ENCODE results near the gene TRPT1.

Gene TRPT1

DNA sequence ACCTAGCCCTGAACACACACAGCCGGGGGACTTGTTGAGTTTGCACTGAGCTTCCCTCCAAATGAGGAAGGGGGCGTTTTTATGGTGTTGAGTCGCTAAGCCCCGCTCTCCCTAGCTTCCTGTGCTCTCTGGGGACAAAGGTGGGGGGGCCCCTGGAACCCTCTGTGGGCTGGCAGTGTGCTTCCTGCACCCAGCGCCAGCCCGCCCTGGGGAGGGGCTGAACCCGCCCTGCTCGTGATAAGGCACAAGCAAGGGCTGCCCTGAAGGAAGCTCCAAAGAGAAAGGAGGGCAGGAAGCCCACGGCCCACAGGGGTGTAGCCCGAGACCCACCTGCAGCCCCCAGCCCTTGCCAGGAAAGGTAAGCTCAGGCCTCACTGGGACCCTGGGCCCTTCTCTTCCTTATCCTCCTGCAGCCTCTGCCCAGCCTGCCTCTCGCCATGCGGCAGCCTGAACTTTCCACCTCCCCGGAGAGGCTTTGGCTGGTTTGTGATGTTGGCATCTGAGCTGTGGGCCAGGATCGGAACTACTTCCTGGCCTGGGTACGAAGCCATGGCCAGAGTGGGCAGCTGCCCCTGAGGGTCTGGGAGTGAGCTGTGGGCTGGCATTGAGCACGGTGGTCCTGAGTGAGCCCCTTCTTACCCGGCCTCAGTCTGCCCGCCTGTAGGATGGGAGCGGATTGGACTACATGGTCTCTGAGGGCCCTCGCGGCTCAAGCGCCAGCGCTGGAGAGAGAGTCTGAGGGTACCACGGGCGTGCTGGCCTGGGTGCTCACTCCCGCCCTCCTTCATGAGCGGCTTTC, 19.3 kb downstream of the TRPT1 start, which contains the start of gene FERMT3:
Gene FERMT3 (plus strand): TSS at position 265 of the 799 bp plus-strand sequence. CDS start 644 bp downstream, outside the sequence.
- peak; percentile 76 for DNase-seq

DNA sequence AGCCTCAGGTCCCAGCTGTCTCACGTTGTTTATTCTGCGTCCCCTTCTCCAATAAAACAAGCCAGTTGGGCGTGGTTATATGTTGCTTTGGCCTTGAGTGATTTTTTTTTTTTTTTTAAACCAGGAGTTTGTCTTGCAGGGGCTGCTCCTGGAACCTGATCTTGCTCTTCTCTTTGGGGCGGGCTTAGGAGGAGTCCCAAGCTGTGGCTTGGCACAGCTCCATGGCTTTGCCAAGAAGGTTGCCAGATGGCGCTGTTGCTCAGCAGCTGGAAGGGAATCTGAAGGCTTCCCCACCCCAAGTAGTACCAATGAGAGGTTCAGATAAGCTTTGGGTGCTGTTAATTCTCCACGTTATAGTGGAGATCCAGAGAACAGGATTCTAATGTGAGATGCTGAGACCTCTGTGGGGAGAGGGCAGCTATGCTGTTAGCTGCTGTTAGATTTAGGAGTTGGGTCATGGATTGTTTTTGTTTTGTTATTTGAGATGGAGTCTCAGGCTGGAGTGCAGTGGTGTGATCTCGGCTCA, 21.5 kb downstream of the TRPT1 start:
- peak; percentile 87 to 89 for DNase-seq

DNA sequence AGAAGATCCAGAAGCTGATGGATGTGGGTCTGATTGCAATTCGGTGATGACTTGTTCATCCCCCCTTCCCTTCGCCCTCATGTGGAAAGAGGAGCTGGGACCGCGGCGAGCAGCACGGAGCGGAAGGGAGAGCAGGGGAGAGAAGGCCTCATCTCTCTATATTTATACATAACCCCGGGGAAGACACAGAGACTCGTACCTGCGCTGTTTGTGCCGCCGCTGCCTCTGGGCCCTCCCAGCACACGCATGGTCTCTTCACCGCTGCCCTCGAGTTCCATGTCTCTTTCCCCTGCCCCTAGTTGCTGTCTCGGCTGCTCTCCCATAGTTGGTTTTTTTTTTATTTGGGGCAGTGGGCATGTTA, 21.9 kb downstream of the TRPT1 start:
- no peak for DNase-seq

DNA sequence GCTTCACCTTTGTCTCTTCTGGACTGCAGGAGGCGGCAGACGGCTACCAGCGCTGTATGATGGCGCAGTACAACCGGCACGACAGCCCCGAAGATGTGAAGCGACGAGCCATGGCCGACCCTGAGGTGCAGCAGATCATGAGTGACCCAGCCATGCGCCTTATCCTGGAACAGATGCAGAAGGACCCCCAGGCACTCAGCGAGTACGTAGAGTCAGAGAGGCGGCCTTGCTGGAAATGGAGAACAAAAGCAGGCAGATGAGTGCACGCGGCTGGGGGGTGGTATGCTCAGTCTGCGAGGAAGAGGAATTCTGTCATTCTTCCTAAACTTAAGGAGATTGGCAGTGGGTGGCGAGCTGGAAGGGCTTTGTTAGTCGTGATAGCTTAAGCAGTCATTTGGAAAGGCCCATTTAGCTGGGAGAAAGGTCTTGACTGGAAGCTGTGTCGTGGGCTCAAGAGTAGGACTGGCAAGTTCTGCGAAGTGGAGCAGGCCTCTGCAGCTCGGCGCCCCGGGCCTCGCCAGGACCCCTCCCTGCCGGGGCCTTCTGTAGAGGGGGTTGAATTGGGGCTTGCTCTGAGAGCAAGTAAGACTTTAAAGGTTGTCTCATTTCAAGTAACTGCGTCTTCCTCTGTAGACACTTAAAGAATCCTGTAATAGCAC, 22.4 kb downstream of the TRPT1 start:
- no peak for DNase-seq

DNA sequence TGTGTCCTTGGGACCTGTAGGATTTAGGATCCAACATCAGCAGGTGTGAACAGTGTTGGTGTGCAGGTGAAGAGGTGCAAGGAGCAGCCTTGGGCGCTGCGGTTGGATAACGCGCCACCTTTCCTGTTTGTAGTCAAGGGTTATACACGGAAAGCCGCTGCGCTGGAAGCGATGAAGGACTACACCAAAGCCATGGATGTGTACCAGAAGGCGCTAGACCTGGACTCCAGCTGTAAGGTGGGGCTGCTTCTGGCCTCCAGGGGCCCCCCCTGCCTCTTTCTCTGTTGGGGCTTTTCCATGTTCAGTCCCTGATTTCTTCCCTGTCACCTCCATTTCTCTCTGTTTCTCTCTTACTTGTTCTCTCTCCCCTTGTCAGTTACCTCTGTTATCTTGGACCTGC, 23.0 kb downstream of the TRPT1 start:
- DNase-seq: no peak

DNA sequence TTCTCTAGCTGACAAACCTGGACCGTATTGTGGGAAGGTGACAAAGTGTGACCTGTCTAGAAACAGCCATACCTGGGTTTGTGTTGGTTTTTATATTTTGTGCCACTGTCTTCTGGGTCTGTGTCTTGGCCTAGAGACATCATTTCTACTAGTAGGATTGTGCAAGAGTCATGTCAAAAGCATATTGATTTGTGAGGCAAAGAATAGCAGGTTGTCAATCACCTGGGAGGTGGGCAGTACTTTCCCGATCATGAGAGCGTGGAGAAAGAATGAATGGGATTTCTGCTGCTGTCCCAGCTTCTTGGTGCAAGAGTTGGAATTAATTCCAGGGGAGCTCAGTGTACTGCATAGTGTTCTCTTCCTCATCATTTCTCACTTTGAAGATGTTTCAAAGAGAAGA, 24.4 kb downstream of the TRPT1 start:
- DNase-seq: no peak

DNA sequence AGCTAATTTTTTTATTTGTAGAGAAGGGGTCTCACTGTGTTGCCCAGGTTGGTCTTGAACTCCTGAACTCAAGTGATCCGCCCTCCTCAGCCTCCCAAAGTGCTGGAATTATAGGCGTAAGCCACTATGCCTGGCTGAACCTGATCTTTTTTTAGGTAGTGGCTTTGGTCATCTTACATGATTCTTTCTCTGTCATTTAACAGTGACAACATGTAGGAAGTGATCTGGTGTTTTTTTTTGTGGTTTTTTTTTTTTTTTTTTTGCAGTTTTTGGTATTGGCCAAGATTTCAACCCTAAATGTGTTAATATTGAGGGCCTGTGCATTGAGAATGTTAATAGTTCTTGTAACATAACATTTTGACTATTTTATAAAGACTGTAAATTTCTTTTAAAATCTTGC, 27.5 kb downstream of the TRPT1 start:
- no peak for DNase-seq

DNA sequence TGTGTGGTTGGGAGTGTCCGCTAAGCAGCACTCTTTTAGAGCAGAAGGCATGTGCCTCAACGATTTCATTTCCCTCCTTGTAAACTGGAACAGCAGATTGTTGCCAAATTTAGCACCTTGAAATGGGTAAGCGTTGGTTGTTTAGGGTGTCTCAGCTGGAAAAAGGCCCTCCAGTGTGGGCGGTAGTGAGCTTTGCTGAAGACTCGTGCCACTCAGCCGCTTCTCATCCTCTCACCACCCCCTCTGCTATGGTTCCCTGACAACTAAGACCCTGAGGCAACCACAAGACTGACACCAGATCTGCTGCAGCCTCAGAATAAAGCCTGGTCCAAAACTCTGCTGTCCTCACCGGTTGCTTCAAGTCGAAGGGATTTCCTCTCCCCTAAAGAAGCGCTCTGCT, 29.4 kb downstream of the TRPT1 start:
- DNase-seq: no peak

DNA sequence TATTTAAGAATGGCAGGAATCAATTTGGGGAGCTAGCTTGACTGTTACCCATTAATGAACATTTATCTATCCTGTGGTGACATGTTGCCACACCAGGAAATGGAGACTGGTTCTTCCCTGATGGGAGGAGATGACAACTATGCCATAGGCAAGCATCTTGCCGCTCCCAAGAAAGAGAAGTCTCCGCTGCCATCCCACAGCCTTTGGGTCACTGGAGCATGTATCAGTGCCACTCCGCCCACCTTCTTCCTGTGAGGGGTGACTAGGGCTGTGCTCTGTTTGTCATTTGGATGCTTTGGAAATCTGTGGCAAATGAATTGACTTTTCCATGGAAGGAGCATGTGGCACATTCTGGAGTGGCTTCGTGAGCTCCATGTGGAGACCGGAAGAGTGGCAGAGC, 33.6 kb downstream of the TRPT1 start:
- DNase-seq: no peak

DNA sequence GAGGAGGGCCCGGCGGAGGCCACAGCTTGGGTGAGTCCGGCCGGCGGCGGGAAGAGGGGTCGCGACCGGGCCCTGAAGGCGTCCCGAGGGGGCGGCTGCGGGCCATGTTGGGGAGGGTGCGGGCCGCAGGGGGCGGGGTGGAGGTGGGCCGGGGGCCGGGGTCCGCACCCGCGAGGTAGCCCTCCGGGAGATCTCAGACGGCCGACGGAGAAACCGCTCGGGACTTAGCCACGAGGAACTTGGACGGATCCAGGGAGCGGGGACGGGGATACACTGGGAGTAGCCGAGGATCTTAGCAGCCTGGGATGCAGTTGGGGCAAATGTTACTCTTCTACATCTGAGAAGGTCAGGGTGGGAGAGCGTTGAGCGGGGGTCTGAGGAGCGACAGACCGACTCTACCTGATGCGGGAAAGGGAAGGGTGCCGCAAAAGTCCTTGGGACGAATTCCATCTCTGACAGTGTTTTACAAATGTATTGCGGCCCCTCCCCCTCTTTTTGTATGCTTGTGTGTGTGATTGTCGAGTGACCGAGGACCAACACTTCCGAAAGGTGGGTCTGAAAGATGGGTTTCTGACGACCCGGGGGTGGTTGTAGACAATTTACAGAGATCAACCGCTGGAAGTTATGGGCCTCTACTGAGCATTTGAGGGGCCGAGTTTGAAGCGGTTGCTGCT, 39.4 kb downstream of the TRPT1 start:
- peak in 1 of 2 donors; percentile 44 for DNase-seq

DNA sequence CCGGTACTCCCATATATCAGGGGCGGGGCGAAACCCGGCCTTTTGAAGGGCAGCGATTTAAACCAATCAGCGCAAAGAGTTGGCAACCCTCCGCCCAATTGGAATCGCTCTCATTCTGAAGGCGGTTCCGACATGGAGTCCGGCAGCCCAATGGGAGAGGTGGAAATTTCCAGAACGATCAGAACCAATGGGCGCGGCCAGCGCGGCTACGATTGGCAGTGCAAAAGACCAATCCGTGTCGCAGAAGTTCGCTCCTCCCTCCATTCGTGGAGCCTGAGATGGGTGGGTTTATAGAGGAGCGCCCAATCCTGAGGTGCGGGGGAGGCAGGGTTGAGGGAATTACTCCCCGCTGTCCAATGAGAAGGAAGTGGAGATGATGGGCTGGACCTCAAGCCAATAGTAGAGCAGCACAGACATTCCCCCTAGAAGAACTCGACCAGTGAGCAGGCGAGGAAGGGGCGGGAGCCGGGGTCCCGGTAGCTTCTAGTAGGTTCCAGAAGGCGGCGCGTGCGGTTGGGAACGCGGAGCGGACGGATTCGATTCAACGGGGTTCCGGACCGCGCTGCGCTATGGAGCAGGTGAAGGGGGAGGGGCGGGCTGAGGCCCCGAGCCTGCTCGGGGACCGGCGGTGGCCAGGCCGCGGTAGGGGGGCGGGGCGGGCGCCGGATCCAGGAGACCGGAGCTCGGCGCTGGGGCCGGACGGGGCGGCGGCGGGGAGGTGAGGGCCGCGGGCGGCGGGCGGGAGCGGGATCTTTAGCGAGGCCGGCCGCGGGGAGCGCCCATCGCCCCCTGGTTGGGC, 40.1 kb downstream of the TRPT1 start, which contains the start of gene STIP1:
Gene STIP1 (plus strand): TSS at position 479 of the 799 bp plus-strand sequence. CDS start 91 bp downstream, at position 570.
- DNase-seq: peak; percentile 100

DNA sequence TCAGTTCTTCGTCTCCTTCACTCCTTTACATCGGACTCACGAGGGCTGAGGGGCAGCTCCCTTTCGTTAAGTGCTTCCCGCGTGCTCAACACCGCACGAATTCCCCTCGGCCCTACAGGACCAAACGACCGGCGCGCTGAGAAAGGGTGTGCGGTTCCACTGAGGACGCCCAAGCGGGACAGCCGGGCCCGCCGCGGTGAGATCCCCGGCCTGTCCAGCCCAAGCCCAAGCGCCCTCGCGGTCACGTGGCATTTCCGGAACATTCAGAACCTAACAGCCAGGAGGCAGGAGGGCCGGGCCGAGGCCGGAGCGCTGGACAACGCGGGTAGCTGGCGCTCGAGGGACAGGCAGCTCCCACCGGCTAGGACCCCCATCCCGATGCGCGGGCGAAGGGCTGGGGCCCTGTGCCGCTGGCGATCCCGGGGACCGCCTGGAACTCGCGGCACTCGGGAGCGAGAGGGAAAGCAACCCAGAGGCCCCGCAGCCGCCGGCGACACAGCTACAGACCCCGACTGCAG, 40.8 kb downstream of the TRPT1 start:
- no peak for DNase-seq

DNA sequence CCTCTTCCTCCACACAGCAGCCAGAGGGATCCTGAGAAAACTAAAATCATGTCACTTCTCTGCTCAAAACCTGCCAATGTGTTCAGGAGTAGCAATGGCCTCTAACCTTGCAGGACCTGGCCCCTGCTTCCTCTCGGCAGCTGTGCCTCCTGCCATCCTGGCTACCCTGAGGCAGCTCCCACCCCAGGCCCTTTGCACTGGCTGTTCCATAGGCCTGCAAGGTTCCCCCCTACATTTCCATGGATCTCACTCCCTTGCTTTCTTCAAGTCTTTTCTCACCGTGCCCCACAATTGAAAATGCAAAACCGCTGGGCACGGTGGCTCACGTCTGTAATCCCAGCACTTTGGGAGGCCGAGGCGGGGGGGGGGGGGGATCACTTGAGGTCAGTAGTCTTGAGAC, 42.1 kb downstream of the TRPT1 start:
- no peak for DNase-seq

DNA sequence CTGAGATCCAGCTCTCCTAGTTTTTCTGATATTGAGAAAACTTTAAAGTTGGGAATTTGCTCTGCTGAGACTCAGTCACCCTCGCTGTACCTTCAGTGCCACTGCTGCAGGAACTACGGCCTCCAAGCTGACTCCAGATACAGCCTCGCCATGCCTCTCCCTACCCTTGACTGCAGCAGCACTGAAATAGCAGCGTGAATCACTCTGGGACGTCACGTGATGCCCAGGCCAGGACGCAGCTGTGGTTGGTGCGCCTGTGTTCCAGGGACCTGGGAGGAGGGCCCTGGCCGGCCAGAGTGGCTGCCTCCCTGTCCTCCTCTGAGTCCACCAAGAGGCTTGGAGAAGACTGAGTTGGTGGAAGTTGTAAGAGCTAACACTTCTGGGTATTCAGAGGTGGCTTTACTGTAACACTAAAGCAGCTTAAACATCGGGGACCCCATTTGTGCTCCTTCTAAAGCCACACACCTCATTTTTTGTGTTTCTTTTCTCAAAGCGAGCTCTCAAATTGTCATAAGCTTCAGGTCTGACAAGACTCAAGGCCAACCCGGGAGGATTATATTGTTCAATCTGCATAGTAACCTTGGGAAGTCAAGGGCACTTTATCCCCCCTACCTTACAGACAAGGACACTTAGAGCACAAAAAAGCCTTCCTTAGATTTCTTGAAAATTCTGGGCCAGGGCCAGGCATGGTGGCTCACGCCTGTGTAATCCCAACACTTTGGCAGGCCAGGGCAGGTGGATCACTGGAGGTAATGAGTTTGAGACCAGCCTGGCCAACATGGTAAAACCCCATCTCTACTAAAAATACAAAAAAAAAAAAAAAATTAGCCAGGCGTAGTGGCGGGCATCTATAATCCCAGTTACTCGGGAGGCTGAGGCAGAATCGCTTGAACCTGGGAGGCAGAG, 44.2 kb downstream of the TRPT1 start:
- peak; percentile 25 to 68 for DNase-seq

DNA sequence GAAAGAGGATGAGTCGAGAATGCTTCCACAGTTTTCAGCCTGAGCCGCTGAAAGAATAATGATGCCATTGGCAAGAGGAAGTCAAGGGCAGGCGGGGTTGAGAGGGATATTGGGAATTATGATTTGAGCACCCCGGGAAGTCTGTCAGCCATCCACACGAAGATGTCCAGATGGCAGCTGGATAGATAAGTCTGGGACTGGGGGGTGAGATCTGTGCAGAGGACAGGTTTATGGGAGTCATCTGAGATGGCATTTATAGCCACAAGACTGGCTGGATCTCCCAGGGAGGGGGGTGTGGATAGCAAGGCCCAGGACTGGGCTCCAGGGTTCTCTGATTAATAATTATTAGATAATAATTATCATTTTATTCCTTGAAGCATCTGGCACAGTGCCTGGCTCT, 45.1 kb downstream of the TRPT1 start:
- DNase-seq: no peak

DNA sequence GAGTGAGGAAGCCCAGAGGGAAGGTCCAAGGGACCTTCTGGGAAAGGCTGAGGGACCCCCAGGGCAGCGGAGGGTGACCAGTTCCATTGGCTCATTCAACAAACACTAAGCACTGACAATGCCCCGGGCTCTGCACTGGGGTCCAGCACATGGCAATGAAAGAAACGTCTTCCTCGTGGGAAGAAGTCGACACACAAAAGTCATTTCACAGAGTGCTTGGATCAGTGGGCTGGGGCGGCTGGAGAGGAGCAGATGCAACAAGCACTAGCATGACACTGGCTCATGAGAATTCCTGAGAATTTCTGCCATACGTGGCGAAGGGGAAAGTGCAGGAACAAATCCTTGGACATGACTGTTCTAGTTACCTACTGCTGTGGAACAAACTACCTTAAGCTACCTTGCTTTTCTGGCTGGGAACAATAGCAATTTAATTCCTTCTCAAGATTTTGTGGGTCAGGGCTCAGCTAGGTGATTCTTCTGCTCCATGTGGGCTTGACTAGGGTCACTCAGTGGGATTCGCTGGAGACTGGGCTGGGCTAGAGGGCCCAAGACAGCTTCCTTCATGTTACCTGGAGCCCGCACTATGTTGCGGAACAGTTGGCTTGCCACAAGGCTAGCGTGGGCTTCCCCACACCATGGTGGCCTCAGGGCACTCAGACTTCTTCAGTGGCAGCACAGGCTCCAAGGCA, 46.9 kb downstream of the TRPT1 start:
- DNase-seq: no peak

DNA sequence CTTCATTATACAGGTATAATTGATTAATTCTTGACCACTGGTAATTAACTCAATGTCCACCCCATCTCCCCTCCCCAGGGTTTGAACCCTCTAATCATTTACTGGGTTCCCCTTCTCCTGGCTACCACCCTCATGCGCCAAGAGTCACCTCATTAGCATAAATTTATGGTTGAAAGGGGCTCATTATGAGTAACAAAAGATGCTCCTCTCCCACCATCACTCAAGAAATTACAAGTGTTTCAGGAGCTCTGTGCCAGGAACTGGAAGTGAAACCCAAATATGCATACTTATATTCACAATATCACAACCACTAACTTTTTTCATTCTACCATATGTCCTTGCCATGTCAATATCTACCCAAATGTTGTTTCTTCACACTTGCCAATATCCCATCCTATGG, 47.8 kb downstream of the TRPT1 start:
- DNase-seq: no peak

DNA sequence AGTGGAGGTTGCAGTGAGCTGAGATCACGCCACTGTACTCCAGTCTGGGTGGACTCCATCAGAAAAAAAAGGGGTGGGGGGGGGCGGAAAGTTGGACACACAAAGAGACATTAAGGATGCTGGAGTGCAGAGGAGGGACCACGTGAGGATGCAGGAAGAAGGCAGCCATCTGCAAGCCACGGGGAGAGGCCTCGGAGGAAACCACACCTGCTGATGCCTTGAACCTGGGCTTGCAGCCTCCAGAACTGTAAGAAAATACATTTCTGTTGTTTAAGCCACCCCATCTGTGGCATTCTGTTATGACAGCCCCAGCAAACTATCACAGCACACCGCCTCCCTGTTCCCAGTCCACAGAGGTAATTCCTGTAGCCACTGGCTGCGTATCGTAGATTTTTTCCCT, 49.2 kb downstream of the TRPT1 start:
- DNase-seq: no peak

Data from CD4-positive, alpha-beta T cell treated with Interleukin-1 beta for 1 hour (primary cell).